Caco-2 (cell line): Measurements from ENCODE around the gene RBM47. TPM values are rescaled to one million over a fixed set of nuclear protein-coding genes. Genes with fewer than 3 reads are reported as not detected.

Experiments used
- BruUV-seq: library from RNA; stranded (reverse); fragments of 400-500 nt; replicated peaks from 2 replicates; lab custom pipeline; 2021; lab: Mats Ljungman, UMichigan
- CTCF ChIA-PET: fragments of 300-600 bp; sonication (Branson Sonifier 250); formaldehyde crosslinking; loops from one replicate; lab custom pipeline; 2022; ENCODE audit warnings: antibody characterized with exemption; lab: Charles Lee
- POLR2A ChIA-PET: fragments of 300-600 bp; sonication (Branson Sonifier 250); formaldehyde crosslinking; loops from one replicate; lab custom pipeline; 2022; ENCODE audit warnings: antibody characterized with exemption; lab: Charles Lee
- DNase-seq, 2 experiments: peaks; one replicate each; pipeline versions ENCODE4 v3.0.0 to v3.0.0-alpha.2; 2020 to 2022
- H3K27me3 ChIP-seq: replicated peaks from 2 replicates; pipeline ENCODE4 v1.6.0; 2011; ENCODE audit warnings: low read length; ENCODE audit not compliant: control insufficient read depth, insufficient read depth
- H3K36me3 ChIP-seq: 2 replicates; pipeline ENCODE4 v1.5.1; 2011; ENCODE audit warnings: low read length; ENCODE audit not compliant: control insufficient read depth, insufficient read depth
- H3K4me1 ChIP-seq: fragments of 250-450 bp; sonication (Bioruptor Pico); 2 replicates; pipeline ENCODE4 v1.5.1; 2020; ENCODE audit warnings: mild to moderate bottlenecking
- H3K4me3 ChIP-seq: 2 replicates; pipeline ENCODE4 v1.5.1; 2011; ENCODE audit warnings: low read depth, mild to moderate bottlenecking, control low read depth, low read length
- H3K9me3 ChIP-seq: fragments of 250-450 bp; sonication (Bioruptor Pico); 2 replicates; pipeline ENCODE4 v1.5.1; 2020; ENCODE audit warnings: mild to moderate bottlenecking, moderate library complexity
- H3K27ac Mint-ChIP-seq: one replicate; pipeline ENCODE4 v1.8.0; 2022; ENCODE audit warnings: mixed read lengths; ENCODE audit not compliant: unreplicated experiment
- H3K27me3 Mint-ChIP-seq: one replicate; pipeline ENCODE4 v1.8.0; 2022; ENCODE audit warnings: mixed read lengths; ENCODE audit not compliant: insufficient read depth, unreplicated experiment
- H3K36me3 Mint-ChIP-seq: one replicate; pipeline ENCODE4 v1.8.0; 2022; ENCODE audit warnings: mild to moderate bottlenecking, mixed read lengths; ENCODE audit not compliant: insufficient read depth, unreplicated experiment
- H3K4me1 Mint-ChIP-seq: one replicate; pipeline ENCODE4 v1.8.0; 2022; ENCODE audit warnings: low read depth, mixed read lengths; ENCODE audit not compliant: unreplicated experiment
- H3K4me3 Mint-ChIP-seq: one replicate; pipeline ENCODE4 v1.8.0; 2022; ENCODE audit warnings: mild to moderate bottlenecking, moderate library complexity, mixed read lengths; ENCODE audit not compliant: unreplicated experiment
- H3K9me3 Mint-ChIP-seq: one replicate; pipeline ENCODE4 v1.8.0; 2022; ENCODE audit warnings: mixed read lengths; ENCODE audit not compliant: unreplicated experiment
- CTCF ChIP-seq, 2 experiments: fragments of 200-600 bp in 1 of 2; IDR thresholded peaks; 1 replicate in 1 of 2; 2 replicates in 1 of 2; pipeline versions ENCODE4 v1.5.1 to v1.8.0; 2011 to 2022; ENCODE audit warnings: antibody characterized with exemption in 1 of 2, control low read depth in 1 of 2, inconsistent platforms in 1 of 2, low read depth in 1 of 2, low read length in 1 of 2, mild to moderate bottlenecking in 1 of 2, moderate library complexity in 1 of 2; ENCODE audit not compliant: insufficient read depth in 1 of 2, severe bottlenecking in 1 of 2, unreplicated experiment in 1 of 2
- intact Hi-C: fragments of 100-400 bp; cut with micrococcal nuclease; formaldehyde crosslinking; loops from one replicate; pipeline ENCODE4 v1.10.0; 2022; ENCODE audit not compliant: unreplicated experiment
- total RNA-seq: library from RNA; stranded (reverse); gene quantifications from 2 replicates; pipeline ENCODE4 v1.2.3, GENCODE V29; 2022

Gene RBM47
- total RNA-seq, 1 experiment from 2014 or later, result 62.1 TPM

- POLR2A ChIA-PET, result no interaction called here
- Histone ChIP-seq H3K27me3 (no peaks in the 10 kb centered on the region), H3K4me1 (peaks cover 16% of the 10 kb centered on the region), H3K9me3 (no peaks in the 10 kb centered on the region), H3K4me3 (no peak overlapping the region), H3K36me3 (peaks cover 1% of the 10 kb centered on the region)
- Mint-ChIP-seq H3K4me1 (peaks cover 11% of the 10 kb centered on the region), H3K27me3 (no peaks in the 10 kb centered on the region), H3K36me3 (peaks cover 25% of the 10 kb centered on the region), H3K27ac (no peak overlapping the region), H3K4me3 (no peak overlapping the region), H3K9me3 (no peaks in the 10 kb centered on the region)
- intact Hi-C loops, result no loop called here
- CTCF ChIA-PET, result no interaction called here
- BruUV-seq, result no TSS peak
- no peak for TF ChIP-seq CTCF (IDR thresholded peaks at IDR 0.05; ENCODE audit: insufficient read depth in 1 of 2, low read depth in 1 of 2, low read length in 1 of 2, severe bottlenecking in 1 of 2, unreplicated experiment in 1 of 2)
- DNase-seq, result no peak
Measured at GRCh38 chr4:40502220-40502619, 127.4 kb downstream of the RBM47 start.

- no peaks in the 10 kb centered on the region for H3K9me3 ChIP-seq
- no peaks in the 10 kb centered on the region for H3K9me3 Mint-ChIP-seq
- no peak for DNase-seq
- peaks cover 11% of the 10 kb centered on the region for H3K4me1 Mint-ChIP-seq
- CTCF ChIA-PET, result no interaction called here
- peaks cover 1% of the 10 kb centered on the region; the same call in 1 of the 2 replicates for H3K36me3 ChIP-seq
- intact Hi-C loops, result no loop called here
- H3K27me3 ChIP-seq, result no peaks in the 10 kb centered on the region
- H3K36me3 Mint-ChIP-seq, result peaks cover 37% of the 10 kb centered on the region
- H3K4me1 ChIP-seq, result peaks cover 3% of the 10 kb centered on the region
- no peak for TF ChIP-seq CTCF (IDR thresholded peaks at IDR 0.05; ENCODE audit: insufficient read depth in 1 of 2, low read depth in 1 of 2, low read length in 1 of 2, severe bottlenecking in 1 of 2, unreplicated experiment in 1 of 2)
- H3K4me3 ChIP-seq, result no peak overlapping the region
- H3K27ac Mint-ChIP-seq, result no peak overlapping the region
- POLR2A ChIA-PET, result no interaction called here
- H3K4me3 Mint-ChIP-seq, result no peak overlapping the region
- no TSS peak for BruUV-seq
- no peaks in the 10 kb centered on the region for H3K27me3 Mint-ChIP-seq
Measured at GRCh38 chr4:40500781-40501180, 128.9 kb downstream of the RBM47 start.

- H3K27me3 Mint-ChIP-seq, result no peaks in the 10 kb centered on the region
Measured at GRCh38 chr4:40493160-40493559, 136.5 kb downstream of the RBM47 start.

More at GRCh38 chr4:40493160-40493559, 136.5 kb downstream of the RBM47 start:
- intact Hi-C loops, result no loop called here
- Histone ChIP-seq H3K27me3 (no peaks in the 10 kb centered on the region), H3K36me3 (no peaks in the 10 kb centered on the region), H3K4me1 (peaks cover 22% of the 10 kb centered on the region), H3K4me3 (no peak overlapping the region), H3K9me3 (no peaks in the 10 kb centered on the region)
- Mint-ChIP-seq H3K4me3 (no peak overlapping the region), H3K27ac (peak overlapping the region; percentile 86), H3K36me3 (peaks cover 42% of the 10 kb centered on the region), H3K9me3 (no peaks in the 10 kb centered on the region), H3K4me1 (peaks cover 17% of the 10 kb centered on the region)
- no TSS peak for BruUV-seq
- DNase-seq, result no peak
- ChIA-PET POLR2A (no interaction called here), CTCF (no interaction called here)
- TF ChIP-seq CTCF (IDR thresholded peaks at IDR 0.05; ENCODE audit: insufficient read depth in 1 of 2, low read depth in 1 of 2, low read length in 1 of 2, severe bottlenecking in 1 of 2, unreplicated experiment in 1 of 2), result no peak
